Measurements from ENCODE around the gene ART1. TPM values are rescaled to one million over a fixed set of nuclear protein-coding genes. Genes with fewer than 3 reads are reported as not detected.

ART1 gene
- total RNA-seq, 1 experiment from 2014 or later: not detected

DNA sequence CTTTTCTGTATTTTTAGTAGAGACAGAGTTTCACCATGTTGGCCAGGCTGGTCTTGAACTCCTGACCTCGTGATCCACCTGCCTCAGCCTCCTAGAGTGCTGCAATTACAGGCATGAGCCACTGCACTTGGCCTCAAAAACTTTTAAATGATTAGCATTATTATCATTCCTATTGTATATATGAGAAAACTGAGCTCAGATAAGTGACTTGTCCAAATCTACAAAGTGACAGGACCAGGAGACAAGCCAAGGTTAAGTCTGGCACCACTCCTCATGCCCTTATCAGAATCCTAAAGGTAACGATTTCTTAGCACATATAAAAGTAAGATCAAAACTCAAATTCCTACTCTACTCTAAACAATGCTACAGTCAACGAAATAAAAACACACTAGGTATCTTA, 58.5 kb downstream of the ART1 start:
- DNase-seq: no peak
- H2BK15ac ChIP-seq (ENCODE audit: low read depth, low read length): no peak overlapping the region

More for the DNA sequence above, 58.5 kb downstream of the ART1 start:
- Histone ChIP-seq H2AFZ (ENCODE audit: low read length) (no peak overlapping the region), H2BK20ac (ENCODE audit: low read depth, low read length, poor library complexity, severe bottlenecking) (no peak overlapping the region), H2BK120ac (ENCODE audit: low read depth, low read length, poor library complexity, severe bottlenecking) (no peak overlapping the region), H3K79me2 (ENCODE audit: insufficient read depth, low read length) (no peaks in the 10 kb centered on the region), H4K8ac (replicated peaks; ENCODE audit: insufficient read length, low read depth, low read length) (no peak overlapping the region), H3K18ac (ENCODE audit: insufficient read length, low read depth, low read length) (no peak overlapping the region), H3K27me3 (ENCODE audit: insufficient read depth, low read length) (no peaks in the 10 kb centered on the region), H3K23me2 (ENCODE audit: insufficient read length, low read depth, low read length, poor library complexity, severe bottlenecking) (no peaks in the 10 kb centered on the region), H3K79me1 (ENCODE audit: insufficient read depth, low read depth, low read length, poor library complexity, severe bottlenecking) (no peaks in the 10 kb centered on the region), H3K4me2 (ENCODE audit: insufficient read depth, insufficient read length, low read length) (no peak overlapping the region), H3K14ac (ENCODE audit: insufficient read depth, low read length) (no peak overlapping the region), H2BK5ac (ENCODE audit: insufficient read length, low read length) (no peak overlapping the region), H3T11ph (ENCODE audit: low read length) (no peak overlapping the region), H4K5ac (ENCODE audit: insufficient read length, low read depth, low read length) (no peak overlapping the region), H2AK5ac (ENCODE audit: insufficient read length, low read length) (no peak overlapping the region), H4K20me1 (ENCODE audit: control insufficient read depth, insufficient read depth, insufficient read length) (no peaks in the 10 kb centered on the region), H3K27ac (ENCODE audit: insufficient read length, low read depth, low read length) (no peak overlapping the region), H3K9ac (ENCODE audit: extremely low read depth, insufficient read length, low read length) (no peak overlapping the region), H4K91ac (ENCODE audit: insufficient read length, low read depth, low read length) (no peak overlapping the region), H3K4me1 (ENCODE audit: insufficient read depth, low read length) (no peaks in the 10 kb centered on the region), H3K9me3 (ENCODE audit: control insufficient read depth, low read depth, low read length) (no peaks in the 10 kb centered on the region), H3K56ac (ENCODE audit: insufficient read length, low read depth, low read length) (no peak overlapping the region), H2BK12ac (ENCODE audit: insufficient read length, low read depth, low read length) (no peak overlapping the region), H3K23ac (ENCODE audit: insufficient read length, low read depth, low read length) (no peak overlapping the region), H3K4ac (ENCODE audit: low read depth, low read length) (no peak overlapping the region)
- no peak overlapping the region for H3K4me3 Mint-ChIP-seq
- WGBS (ENCODE audit: extremely low coverage, insufficient read length, low lambda C conversion rate): 100% methylated on average over 1 of the region's 3 CpGs
- TF ChIP-seq, protein P1, sequence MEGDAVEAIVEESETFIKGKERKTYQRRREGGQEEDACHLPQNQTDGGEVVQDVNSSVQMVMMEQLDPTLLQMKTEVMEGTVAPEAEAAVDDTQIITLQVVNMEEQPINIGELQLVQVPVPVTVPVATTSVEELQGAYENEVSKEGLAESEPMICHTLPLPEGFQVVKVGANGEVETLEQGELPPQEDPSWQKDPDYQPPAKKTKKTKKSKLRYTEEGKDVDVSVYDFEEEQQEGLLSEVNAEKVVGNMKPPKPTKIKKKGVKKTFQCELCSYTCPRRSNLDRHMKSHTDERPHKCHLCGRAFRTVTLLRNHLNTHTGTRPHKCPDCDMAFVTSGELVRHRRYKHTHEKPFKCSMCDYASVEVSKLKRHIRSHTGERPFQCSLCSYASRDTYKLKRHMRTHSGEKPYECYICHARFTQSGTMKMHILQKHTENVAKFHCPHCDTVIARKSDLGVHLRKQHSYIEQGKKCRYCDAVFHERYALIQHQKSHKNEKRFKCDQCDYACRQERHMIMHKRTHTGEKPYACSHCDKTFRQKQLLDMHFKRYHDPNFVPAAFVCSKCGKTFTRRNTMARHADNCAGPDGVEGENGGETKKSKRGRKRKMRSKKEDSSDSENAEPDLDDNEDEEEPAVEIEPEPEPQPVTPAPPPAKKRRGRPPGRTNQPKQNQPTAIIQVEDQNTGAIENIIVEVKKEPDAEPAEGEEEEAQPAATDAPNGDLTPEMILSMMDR (conservative IDR thresholded peaks at IDR 0.05): no peak
- no peaks in the 10 kb centered on the region for H3K27me3 Mint-ChIP-seq (ENCODE audit: low read depth)
- H3K9me3 Mint-ChIP-seq: no peaks in the 10 kb centered on the region
- no peaks in the 10 kb centered on the region for H3K4me1 Mint-ChIP-seq
- H3K36me3 Mint-ChIP-seq (ENCODE audit: insufficient read depth in 1 of 3, low read depth in 3 of 3): peaks cover 47 to 86% (median 79%) of the 10 kb centered on the region in 3 experiments
- no peak overlapping the region for H3K27ac Mint-ChIP-seq
